Measurements from ENCODE around the gene RNLS. TPM values are rescaled to one million over a fixed set of nuclear protein-coding genes. Genes with fewer than 3 reads are reported as not detected.

RNLS gene
- total RNA-seq, 1 donor from 2014 or later, result 10.4 TPM

GRCh38 chr10:88409824-88410223 lies 173.3 kb downstream of the RNLS start:
- intact Hi-C loops (cut with DNase I), result loop anchor here (10.0 kb wide), 1 partner anchor 145 kb away; no protein-coding TSS in a partner anchor
- DNase-seq (ENCODE audit: low spot score), result no peak

GRCh38 chr10:88409236-88409635 lies 173.9 kb downstream of the RNLS start:
- no peak for DNase-seq (ENCODE audit: low spot score)
- intact Hi-C loops (cut with DNase I), result no loop called here

GRCh38 chr10:88408096-88408495 lies 175.0 kb downstream of the RNLS start:
- intact Hi-C loops (cut with DNase I), result no loop called here

GRCh38 chr10:88404133-88404532 lies 179.0 kb downstream of the RNLS start:
- intact Hi-C loops (cut with DNase I), result no loop called here

More at GRCh38 chr10:88408096-88408495, 175.0 kb downstream of the RNLS start:
- DNase-seq (ENCODE audit: low spot score), result no peak

GRCh38 chr10:88401671-88402347 lies 181.3 kb downstream of the RNLS start:
- DNase-seq (ENCODE audit: low spot score), result no peak
- intact Hi-C loops (cut with DNase I), result no loop called here

More at GRCh38 chr10:88404133-88404532, 179.0 kb downstream of the RNLS start:
- no peak for DNase-seq (ENCODE audit: low spot score)

- no peak for DNase-seq (ENCODE audit: low spot score)
- intact Hi-C loops (cut with DNase I), result no loop called here
These were observed 183.9 kb downstream of the RNLS start for GRCh38 chr10:88399240-88399639.

- intact Hi-C loops (cut with DNase I), result no loop called here
- no peak for DNase-seq (ENCODE audit: low spot score)
These were observed 187.4 kb downstream of the RNLS start for GRCh38 chr10:88395677-88396076.

GRCh38 chr10:88392222-88392621 lies 190.9 kb downstream of the RNLS start:
- intact Hi-C loops (cut with DNase I), result no loop called here
- DNase-seq (ENCODE audit: low spot score), result no peak

GRCh38 chr10:88390041-88390440 lies 193.1 kb downstream of the RNLS start:
- intact Hi-C loops (cut with DNase I), result no loop called here

GRCh38 chr10:88389456-88389855 lies 193.7 kb downstream of the RNLS start:
- DNase-seq (ENCODE audit: low spot score), result no peak
- intact Hi-C loops (cut with DNase I), result loop anchor here (5.0 to 10.0 kb wide), 2 partner anchors 142 to 275 kb away; no protein-coding TSS in a partner anchor

More at GRCh38 chr10:88390041-88390440, 193.1 kb downstream of the RNLS start:
- DNase-seq (ENCODE audit: low spot score), result no peak

- DNase-seq (ENCODE audit: low spot score), result no peak
- intact Hi-C loops (cut with DNase I), result loop anchor here (5.0 to 10.0 kb wide), 2 partner anchors 141 to 274 kb away; no protein-coding TSS in a partner anchor
These were observed 194.8 kb downstream of the RNLS start for GRCh38 chr10:88388324-88388723.

GRCh38 chr10:88386821-88387773 lies 196.0 kb downstream of the RNLS start:
- intact Hi-C loops (cut with DNase I), result loop anchor here (2.0 to 10.0 kb wide), 3 partner anchors 140 to 526 kb away; no protein-coding TSS in a partner anchor
- no peak for DNase-seq (ENCODE audit: low spot score)

GRCh38 chr10:88386204-88386788 lies 196.8 kb downstream of the RNLS start:
- DNase-seq (ENCODE audit: low spot score), result no peak
- intact Hi-C loops (cut with DNase I), result loop anchor here (2.0 to 10.0 kb wide), 3 partner anchors 139 to 525 kb away; no protein-coding TSS in a partner anchor

GRCh38 chr10:88385601-88386203 lies 197.4 kb downstream of the RNLS start:
- intact Hi-C loops (cut with DNase I), result loop anchor here (2.0 to 10.0 kb wide), 3 partner anchors 138 to 525 kb away; no protein-coding TSS in a partner anchor
- no peak for DNase-seq (ENCODE audit: low spot score)

- intact Hi-C loops (cut with DNase I), result loop anchor here (10.0 kb wide), 1 partner anchor 268 kb away; no protein-coding TSS in a partner anchor
- no peak for DNase-seq (ENCODE audit: low spot score)
These were observed 199.8 kb downstream of the RNLS start for GRCh38 chr10:88383276-88383675.

GRCh38 chr10:88382699-88383098 lies 200.4 kb downstream of the RNLS start:
- no peak for DNase-seq (ENCODE audit: low spot score)
- intact Hi-C loops (cut with DNase I), result loop anchor here (10.0 kb wide), 1 partner anchor 268 kb away; no protein-coding TSS in a partner anchor

- DNase-seq (ENCODE audit: low spot score), result no peak
- intact Hi-C loops (cut with DNase I), result no loop called here
These were observed 203.5 kb downstream of the RNLS start for GRCh38 chr10:88379575-88379974.

GRCh38 chr10:88377510-88377909 lies 205.6 kb downstream of the RNLS start:
- no peak for DNase-seq (ENCODE audit: low spot score)
- intact Hi-C loops (cut with DNase I), result no loop called here
